Measurements from ENCODE around the gene KCNJ11.

Gene KCNJ11

GRCh38 chr11:17408026-17408425 lies 19.6 kb upstream of the KCNJ11 start:
- no peak for DNase-seq

GRCh38 chr11:17407575-17407974 lies 19.1 kb upstream of the KCNJ11 start:
- DNase-seq: no peak

DNA sequence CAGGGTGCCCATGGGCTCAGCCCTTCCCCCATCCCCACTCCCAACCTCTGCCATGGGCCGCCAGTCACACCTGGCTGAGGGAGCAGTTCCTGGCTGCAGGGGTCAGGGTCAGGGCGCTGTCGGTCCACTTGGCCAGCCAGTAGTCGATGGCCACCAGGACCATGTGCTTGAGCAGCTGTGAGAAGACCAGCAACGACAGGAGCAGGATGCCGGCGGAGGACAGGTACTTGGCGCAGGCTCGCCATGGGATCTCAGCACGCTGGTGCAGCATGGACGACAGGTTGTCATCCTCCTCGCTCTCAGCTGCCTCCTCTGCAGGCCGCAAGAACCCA lies 18.3 kb upstream of the KCNJ11 start:
- DNase-seq: no peak

DNA sequence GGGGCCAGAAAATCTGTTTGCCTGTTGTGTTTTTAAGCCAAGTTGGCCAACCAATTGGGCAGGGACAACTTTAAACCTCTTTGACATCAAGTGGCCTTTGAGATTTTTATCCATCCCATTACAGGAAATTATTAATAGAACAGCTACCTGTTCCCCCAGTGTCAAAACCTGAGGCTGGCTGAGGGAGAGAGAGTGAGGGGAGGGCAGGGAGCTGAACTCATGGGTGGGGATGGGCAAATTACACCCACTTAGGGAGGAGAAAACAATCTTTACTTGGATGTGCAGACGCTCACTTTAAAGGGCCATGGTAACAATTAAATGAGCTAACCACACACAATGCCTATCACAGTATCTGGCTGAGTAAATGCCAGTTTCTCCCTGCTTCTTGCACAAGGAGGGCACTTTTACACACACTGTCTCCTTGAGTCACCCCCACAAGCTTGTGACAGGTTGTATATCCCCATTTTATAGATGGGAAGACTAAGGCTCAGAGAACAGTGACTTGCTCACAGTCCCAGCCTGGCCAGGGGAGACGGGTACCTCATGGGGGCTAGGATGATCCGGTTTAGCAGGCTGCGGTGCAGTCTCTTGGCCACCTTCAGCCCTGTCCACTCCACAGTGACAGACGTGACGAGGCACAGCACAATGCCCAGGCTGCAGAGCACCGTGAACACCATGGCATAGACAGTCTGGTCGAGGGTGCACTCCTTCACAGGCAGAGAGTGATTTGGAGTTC lies 17.8 kb upstream of the KCNJ11 start:
- no peak for DNase-seq

DNA sequence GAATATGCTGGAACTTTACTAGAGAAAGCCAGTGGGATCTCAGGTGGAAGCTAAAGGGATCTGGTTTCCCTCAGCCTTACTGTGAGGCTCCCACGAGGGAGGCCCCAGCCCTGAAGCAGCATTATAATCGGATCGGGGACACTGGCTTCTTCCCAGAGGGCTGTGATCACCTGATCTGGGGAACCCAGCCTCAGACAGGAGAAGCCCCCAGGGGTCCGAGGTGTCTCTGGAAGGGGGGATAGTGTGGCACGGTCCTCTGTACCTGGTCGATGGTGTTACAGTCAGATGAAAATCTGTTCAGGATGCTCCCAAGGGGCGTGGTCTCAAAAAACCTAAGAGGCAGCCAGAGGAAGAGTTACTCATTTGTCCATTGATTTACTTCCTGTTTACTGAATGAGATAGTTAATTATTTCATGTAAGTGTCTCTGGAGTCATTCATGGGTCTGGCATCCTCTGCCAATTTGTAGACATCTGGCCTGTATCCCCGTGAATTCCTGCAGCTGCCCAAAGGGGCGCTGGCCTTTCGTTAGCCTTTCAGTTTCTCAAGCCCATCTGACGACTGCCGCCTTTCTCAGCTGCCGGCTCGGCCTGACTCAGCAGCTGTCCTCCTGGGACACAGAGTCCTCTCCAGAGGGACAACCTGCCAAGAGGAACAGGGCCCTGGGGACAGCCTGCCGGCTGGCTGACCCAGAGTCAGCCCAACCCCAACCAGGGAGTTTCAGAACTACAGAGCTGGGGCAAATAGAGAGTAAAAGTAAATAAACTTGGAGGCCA lies 17.0 kb upstream of the KCNJ11 start:
- no peak for DNase-seq

DNA sequence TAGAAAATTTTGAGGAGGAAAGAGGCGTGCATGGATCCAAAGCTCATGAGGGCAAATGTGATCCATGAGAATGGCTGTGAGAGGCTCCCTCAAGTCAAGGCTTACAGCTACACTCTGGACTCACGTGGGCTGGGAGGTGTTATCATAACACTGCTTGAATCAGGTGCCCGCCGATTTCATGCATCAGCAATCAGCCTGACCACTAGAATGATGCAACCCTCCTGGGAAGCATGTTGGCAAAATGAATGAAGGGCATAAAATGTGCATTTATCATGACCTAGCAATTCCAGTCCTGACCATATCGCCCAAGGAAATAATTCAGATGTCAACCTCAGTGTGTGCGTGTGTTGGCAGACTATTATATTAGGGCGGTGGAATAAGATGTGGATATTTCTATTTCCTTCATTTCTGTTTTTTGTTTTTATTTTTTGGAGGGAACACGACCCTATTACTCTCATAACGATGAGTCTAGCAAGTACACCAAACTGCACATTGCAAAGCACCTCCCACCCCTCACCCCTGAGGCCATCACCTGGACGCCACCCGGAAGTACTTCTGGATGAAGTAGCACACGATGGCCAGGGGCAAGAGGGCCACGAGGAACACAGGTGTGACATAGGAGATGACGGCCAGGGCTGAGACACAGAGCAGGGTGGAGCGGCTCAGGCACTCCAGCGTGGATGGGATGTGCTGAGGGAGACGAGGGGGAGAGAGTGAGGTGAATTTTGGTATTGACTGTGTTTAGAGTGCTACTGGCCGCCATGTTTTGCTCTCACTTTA lies 15.7 kb upstream of the KCNJ11 start:
- DNase-seq: no peak

DNA sequence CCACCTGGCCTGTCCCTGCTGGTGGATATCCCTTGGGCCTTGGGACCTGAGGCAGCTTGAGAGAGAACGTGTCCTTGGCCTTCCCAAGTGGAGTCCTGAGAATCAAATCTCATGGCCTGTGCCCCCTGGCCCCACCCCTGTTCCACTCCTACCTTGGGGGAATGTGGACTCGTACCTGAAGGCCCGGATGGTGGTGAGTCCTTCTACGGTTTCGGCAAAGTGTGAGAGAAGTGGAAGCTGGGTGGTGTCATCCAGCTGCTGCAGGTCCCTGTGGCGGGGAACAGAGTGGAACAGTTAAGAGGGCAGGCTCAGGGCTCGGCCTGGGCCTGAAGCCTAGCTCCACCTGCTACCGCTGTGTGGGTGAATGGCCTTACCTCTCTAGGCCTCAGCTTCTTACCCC lies 14.0 kb upstream of the KCNJ11 start:
- DNase-seq: no peak

DNA sequence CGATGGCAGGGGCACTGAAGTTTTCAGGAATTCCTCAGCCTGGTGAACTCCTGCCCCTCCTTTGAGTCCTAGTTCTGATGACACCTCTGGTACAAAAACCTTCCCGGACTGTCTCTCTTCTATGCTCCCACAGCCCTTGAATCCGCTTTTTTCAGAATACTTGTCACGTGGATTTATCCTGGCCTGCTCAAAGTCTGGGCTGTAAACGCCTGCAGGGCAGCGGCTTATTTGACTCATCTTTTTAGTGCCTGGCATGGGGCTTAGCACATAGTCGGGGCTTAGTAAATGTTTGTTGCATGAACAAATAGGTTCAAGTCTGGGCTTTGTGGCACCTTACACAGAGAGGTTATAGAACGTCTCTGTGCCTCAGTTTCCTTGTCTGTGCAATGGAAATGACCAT lies 13.4 kb upstream of the KCNJ11 start:
- no peak for DNase-seq

DNA sequence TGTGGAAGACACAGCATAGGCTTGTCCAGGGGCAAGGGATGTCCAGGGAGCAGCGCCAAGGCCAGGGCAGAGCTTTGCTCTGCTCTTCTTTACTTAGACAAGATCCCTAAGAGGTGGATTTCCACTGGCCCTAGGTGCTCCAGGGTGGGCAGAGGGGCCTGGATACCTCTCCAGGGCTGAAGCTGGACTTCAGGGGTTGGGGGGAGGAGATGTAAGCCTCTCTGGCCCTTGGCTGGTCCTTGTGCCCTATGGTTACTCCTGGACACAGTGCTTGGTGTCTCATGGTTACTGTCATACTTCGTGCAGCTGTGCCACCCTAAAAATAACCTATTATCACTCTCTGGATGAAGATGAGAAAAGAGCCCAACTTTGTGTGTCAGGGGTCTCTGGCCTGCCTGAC lies 12.9 kb upstream of the KCNJ11 start:
- DNase-seq: no peak

GRCh38 chr11:17400048-17400775 lies 11.8 kb upstream of the KCNJ11 start:
- no peak for DNase-seq

DNA sequence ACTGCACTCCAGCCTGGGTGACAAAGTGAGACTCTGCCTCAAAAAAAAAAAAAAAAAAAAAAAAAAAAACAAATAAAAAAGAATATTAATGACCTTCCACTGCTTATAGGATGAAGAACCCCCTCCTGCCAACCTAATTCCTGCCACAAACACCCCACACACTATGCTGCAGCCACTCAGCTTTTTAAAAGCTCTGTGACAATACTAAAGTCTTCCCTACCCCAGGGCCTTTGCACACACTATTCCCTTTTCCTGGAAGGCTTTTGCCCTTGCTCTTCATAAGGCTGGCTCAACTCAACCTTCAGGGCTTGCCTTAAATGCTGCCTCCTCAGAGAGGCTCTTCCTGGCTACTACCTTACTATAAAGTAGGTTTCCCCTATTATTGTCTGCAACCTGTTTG lies 10.8 kb upstream of the KCNJ11 start:
- no peak for DNase-seq

GRCh38 chr11:17397311-17398002 lies 9.0 kb upstream of the KCNJ11 start:
- DNase-seq: no peak

DNA sequence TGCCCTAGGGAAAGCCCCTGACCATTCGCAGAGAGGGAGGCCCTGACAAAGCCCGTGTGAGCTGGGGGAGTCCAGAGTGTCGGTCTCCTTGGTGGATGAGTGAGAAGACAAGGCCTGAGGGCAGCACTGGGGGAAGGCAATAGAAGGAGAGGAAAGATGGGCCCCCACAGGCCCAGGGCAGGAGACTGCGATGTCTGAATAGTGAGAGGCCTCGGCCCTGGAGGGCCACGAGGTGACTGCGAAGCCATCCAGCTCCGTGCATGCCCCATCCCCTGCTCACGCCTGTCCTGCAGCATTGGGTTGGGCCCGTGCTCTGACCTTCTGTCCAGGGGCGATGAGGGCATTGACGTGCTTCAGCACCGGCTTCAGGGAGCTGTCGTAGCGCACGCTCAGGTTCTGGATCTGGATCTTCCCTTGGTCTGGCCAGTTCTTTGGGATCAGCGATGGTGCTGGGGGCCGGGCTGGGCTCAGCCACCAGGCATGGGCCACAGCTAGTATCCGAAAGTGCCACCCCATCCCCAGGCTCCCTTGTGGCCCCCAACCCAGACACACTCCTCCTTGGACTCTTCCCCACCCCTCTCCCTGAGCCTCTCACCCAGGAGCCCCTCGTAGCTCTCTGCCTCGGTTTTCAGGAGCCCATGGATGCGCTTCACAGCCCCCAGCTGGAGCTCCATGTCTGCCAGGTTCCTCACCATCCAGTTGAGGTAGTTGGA lies 8.3 kb upstream of the KCNJ11 start:
- DNase-seq: no peak

DNA sequence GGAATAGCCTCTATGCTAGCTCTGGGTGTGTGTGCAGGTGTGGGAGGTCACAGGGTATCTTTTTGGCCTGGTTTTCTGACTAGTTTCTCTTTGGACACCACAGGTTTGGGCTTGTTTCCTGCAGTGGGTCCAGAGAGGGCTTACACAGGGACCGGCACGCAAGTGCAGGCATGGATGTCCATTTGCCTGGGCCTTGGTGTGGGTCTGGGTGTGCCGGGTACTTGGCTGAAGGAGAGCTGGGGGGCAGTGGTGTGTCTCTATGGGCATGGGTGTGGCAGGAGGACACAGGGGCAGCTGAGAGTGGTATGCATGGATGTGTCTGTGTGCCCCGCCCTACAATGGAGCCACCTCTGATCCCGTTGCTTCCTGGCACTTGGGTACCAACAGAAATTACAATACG lies 7.5 kb upstream of the KCNJ11 start:
- DNase-seq: no peak

- no peak for DNase-seq
These were observed 7.1 kb upstream of the KCNJ11 start for GRCh38 chr11:17395554-17395961.

DNA sequence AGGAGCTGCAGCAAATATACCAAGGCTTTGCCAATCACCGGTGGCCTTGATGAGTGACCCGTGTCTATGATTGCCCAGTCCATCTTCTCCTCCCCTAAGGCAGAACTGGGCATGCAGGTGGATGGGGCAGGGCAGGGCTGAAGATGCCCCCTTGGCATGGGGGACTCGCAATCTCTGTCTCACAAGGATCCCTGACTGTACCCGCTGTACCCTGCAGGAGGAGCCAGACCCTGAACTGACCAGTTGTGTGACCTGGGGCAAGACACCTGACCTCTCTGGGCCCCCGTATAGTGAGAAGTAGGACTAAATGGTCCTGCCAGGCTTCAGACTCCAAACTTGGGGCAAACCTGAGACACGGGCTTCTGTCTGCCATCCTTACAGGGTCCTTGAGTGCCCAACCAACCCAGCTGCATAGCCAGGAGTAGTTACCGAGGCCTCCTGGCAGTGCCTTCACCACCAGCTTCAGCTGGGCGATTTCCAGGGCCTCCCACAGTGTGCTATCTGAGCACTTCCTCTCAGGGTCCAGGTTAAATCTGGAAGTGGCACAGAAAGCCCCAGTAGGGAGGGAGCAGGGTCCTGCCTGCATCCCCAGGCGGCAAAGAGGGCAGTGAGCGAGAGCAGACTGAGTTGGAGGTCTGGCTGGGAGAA lies 6.4 kb upstream of the KCNJ11 start:
- DNase-seq: no peak

DNA sequence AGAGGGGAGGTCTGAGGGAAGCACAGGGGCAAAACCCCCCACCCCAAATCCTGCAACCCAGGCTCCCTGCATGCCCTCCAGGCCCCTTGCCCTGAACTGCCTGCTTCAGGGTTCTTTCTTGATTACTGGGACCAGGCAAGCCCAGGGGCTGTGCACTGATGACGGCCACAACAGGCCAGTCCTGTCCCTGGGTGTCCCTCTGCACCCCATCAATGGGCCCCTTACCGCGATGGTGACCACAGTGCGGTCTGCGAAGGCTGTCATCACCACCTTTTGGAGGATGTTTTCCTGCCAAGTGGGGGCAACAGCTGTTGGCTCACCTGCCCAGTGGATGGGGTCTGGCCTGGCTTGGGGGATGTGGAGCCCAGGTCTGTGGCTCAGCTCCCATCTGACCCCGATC lies 5.0 kb upstream of the KCNJ11 start:
- DNase-seq: no peak

GRCh38 chr11:17392872-17393271 lies 4.4 kb upstream of the KCNJ11 start:
- no peak for DNase-seq

DNA sequence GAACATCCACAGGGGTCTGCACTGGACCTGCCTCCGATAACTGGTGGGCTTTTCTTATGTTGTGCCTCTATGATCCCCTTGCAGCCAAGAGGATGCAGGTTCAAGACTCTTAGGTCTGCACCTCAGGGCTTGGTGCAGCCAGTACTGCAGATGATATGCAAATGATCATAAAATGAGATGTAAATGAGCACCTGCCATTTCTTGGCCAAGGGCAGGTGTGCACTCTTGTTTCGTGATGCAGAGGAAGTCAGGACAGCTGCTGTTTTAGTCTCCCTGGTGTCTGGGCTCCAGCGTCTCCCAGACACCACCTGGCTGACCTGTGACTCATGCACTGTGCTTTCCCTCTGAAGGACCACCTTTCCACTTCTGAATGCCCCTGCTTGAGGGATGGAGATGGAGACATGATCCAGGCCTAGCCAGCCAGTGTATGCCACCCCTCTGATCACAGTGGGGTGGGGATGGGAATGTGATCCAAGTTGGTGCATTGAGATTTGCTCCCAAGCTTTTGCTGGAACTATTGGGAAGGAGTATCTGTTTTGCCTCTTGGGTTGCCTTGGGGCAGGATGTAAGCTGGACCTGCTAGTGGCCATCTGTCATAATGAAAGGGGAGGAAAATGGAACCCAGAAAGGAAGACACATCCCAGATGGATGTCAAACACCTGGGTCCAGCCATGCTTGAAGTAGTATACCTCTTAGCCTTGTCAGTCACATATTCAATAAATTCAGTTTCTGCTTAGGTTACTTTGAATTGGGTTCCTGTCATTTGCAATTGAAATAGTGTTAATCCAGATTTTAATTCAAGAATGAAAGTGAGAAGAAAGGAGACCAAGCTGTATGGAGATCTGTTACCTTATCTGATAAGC lies 3.3 kb upstream of the KCNJ11 start:
- DNase-seq: no peak

GRCh38 chr11:17389957-17390649 lies 1.6 kb upstream of the KCNJ11 start:
- no peak for DNase-seq
